ENCODE results near the gene GAB2. TPM values are rescaled to one million over a fixed set of nuclear protein-coding genes. Genes with fewer than 3 reads are reported as not detected.

GAB2 gene
- total RNA-seq, 4 donors from 2014 or later: 13.4 to 28.4 (median 19.8) TPM

GRCh38 chr11:78208257-78209165 is 209.1 kb downstream of the GAB2 start:
- 81% methylated on average over 11 of the region's 16 CpGs for WGBS
- peaks cover 20% of the 10 kb centered on the region for H3K36me3 ChIP-seq
- H3K27me3 ChIP-seq: no peaks in the 10 kb centered on the region
- H3K27ac ChIP-seq: no peak overlapping the region
- no peaks in the 10 kb centered on the region for H3K9me3 ChIP-seq
- H3K4me1 ChIP-seq: no peaks in the 10 kb centered on the region
- no peak overlapping the region for H3K4me3 ChIP-seq
- TF ChIP-seq, protein P1, sequence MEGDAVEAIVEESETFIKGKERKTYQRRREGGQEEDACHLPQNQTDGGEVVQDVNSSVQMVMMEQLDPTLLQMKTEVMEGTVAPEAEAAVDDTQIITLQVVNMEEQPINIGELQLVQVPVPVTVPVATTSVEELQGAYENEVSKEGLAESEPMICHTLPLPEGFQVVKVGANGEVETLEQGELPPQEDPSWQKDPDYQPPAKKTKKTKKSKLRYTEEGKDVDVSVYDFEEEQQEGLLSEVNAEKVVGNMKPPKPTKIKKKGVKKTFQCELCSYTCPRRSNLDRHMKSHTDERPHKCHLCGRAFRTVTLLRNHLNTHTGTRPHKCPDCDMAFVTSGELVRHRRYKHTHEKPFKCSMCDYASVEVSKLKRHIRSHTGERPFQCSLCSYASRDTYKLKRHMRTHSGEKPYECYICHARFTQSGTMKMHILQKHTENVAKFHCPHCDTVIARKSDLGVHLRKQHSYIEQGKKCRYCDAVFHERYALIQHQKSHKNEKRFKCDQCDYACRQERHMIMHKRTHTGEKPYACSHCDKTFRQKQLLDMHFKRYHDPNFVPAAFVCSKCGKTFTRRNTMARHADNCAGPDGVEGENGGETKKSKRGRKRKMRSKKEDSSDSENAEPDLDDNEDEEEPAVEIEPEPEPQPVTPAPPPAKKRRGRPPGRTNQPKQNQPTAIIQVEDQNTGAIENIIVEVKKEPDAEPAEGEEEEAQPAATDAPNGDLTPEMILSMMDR (IDR thresholded peaks at IDR 0.05): no peak
- TF ChIP-seq POLR2A (IDR thresholded peaks at IDR 0.05): no peak
- no peak for TF ChIP-seq EP300 (IDR thresholded peaks at IDR 0.05)
- TF ChIP-seq POLR2AphosphoS5 (IDR thresholded peaks at IDR 0.05): no peak
- no peak for DNase-seq (ENCODE audit: low spot score in 2 of 2)

DNA sequence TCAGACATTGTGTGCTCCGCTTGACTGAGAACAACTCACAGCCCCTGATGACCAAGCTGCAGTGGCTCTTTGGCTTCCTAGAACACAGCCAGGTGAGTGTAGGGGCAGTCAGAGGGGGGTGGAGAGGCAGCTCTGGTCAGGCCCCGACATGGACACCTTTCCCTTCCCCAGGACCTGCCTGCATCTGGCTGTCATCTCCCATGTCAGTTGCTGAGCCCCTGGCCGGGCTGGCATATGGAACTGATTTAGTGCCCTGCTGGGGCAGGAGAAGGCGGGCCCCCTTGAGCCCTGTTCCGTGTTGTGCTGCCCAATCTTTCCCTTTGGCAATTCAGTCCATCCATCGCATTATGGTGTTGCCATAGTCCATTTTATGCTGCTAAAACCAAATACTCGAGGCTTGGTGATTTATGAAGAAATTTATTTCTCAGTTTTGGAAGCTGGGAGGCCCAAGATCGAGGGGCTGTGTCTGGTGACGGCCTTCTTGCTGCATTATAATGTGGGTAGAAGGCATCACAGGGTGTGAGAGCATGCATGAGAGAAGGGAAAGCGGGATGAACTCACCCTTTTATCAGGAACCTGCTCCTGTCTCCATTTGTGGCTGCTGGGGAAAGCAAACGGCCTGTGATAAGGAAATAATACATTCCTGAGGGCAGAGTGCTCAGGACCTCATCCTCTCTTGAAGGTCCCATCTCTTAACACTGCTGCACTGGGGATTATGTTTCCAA is 209.9 kb downstream of the GAB2 start:
- TF ChIP-seq, protein P1 (IDR thresholded peaks at IDR 0.05): no peak
- Histone ChIP-seq H3K4me1 (no peaks in the 10 kb centered on the region), H3K27ac (no peak overlapping the region), H3K9me3 (no peaks in the 10 kb centered on the region), H3K4me3 (no peak overlapping the region), H3K36me3 (peaks cover 20% of the 10 kb centered on the region), H3K27me3 (no peaks in the 10 kb centered on the region)
- DNase-seq (ENCODE audit: low spot score in 2 of 2): no peak
- 87% methylated on average over 10 of the region's 11 CpGs for WGBS

DNA sequence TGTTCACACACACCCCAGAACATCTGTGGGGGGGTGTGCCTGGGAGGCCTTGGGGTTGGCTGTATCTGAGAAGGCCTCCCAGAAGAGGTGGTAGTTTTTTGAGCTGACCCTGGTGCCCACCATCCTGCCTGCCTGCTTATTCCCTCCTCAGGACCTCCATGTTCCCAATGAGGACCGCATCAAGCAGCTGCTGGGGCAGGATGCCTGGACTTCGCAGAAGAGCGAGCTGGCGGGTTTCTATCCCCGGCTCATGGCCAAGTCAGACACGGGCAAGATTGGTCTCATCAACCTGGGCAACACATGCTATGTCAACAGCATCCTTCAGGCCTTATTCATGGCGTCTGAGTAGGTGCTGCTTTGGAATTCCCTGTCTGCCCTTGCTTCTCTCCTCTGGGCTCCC is 211.9 kb downstream of the GAB2 start:
- no peak for TF ChIP-seq POLR2AphosphoS5 (IDR thresholded peaks at IDR 0.05)
- TF ChIP-seq POLR2A (IDR thresholded peaks at IDR 0.05): no peak
- TF ChIP-seq, protein P1 (IDR thresholded peaks at IDR 0.05): no peak
- no peak for TF ChIP-seq EP300 (IDR thresholded peaks at IDR 0.05)
- Histone ChIP-seq H3K4me3 (no peak overlapping the region), H3K27me3 (no peaks in the 10 kb centered on the region), H3K36me3 (peaks cover 26% of the 10 kb centered on the region), H3K4me1 (no peaks in the 10 kb centered on the region), H3K27ac (no peak overlapping the region), H3K9me3 (no peaks in the 10 kb centered on the region)
- DNase-seq (ENCODE audit: low spot score in 2 of 2): no peak
- 93% methylated on average over 3 of the region's 7 CpGs for WGBS

- WGBS: 93% methylated on average over 4 of the region's 4 CpGs
- H3K4me1 ChIP-seq: no peaks in the 10 kb centered on the region
- no peak overlapping the region for H3K27ac ChIP-seq
- peaks cover 27% of the 10 kb centered on the region for H3K36me3 ChIP-seq
- DNase-seq (ENCODE audit: low spot score in 2 of 2): no peak
- H3K27me3 ChIP-seq: no peaks in the 10 kb centered on the region
- TF ChIP-seq EP300 (IDR thresholded peaks at IDR 0.05): no peak
- TF ChIP-seq POLR2AphosphoS5 (IDR thresholded peaks at IDR 0.05): no peak
- TF ChIP-seq, protein P1 (IDR thresholded peaks at IDR 0.05): no peak
- no peak for TF ChIP-seq POLR2A (IDR thresholded peaks at IDR 0.05)
- H3K4me3 ChIP-seq: no peak overlapping the region
- no peaks in the 10 kb centered on the region for H3K9me3 ChIP-seq
Observed at GRCh38 chr11:78205256-78205655, 212.4 kb downstream of the GAB2 start.

DNA sequence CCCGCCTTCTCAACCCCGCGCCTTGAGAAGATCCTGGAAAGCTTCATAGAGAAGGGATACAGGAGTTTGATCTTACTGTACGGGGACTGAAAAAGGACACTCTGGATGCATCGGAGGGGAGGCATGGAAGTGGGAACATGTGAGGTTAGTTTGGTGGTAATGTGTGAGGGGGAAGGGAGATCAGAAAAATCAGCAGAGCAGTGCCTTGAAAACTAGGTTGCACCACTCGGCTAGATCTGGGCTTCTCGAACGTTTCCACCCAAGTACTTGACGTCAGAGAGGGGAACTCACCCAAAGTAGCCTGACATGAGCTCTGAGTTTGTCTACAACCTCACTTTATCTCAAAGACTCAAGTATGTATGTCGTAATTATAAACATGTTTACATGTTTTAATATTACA is 214.4 kb downstream of the GAB2 start:
- Histone ChIP-seq H3K4me1 (no peaks in the 10 kb centered on the region), H3K36me3 (peaks cover 15% of the 10 kb centered on the region), H3K27me3 (no peaks in the 10 kb centered on the region), H3K27ac (no peak overlapping the region), H3K9me3 (no peaks in the 10 kb centered on the region), H3K4me3 (no peak overlapping the region)
- 88% methylated on average over 10 of the region's 10 CpGs for WGBS
- no peak for DNase-seq (ENCODE audit: low spot score in 2 of 2)
- no peak for TF ChIP-seq POLR2A (IDR thresholded peaks at IDR 0.05)
- TF ChIP-seq, protein P1 (IDR thresholded peaks at IDR 0.05): no peak
- TF ChIP-seq EP300 (IDR thresholded peaks at IDR 0.05): no peak
- no peak for TF ChIP-seq POLR2AphosphoS5 (IDR thresholded peaks at IDR 0.05)

Data from suprapubic skin (tissue), 4 donors.